Measurements from ENCODE around the gene RWDD2A. TPM values are rescaled to one million over a fixed set of nuclear protein-coding genes. Genes with fewer than 3 reads are reported as not detected.

RWDD2A gene
- total RNA-seq, 2 donors from 2014 or later: 4.3 to 7.0 TPM

DNA sequence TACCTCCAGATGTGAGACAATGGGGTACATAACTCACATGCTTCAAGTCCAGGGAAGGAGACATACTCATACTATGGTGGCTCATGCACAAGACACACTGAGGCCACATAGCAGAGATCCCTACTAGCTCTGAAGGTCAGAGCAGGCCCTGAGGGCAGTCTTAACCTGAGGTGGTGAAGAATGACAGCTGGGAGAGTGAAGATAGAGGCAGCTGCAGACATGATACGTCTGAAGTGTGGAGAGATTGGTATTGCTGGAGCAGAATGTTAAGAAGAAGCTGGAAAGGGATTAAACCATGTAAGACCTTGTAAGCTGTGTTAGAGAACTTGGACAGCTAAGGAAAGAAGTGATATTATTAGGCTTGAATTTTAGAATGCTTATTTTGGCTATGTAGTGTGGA is 33.0 kb upstream of the RWDD2A start:
- no peak for DNase-seq (ENCODE audit: low spot score)
- H3K9me3 ChIP-seq: no peaks in the 10 kb centered on the region
- no peak for ATAC-seq (ENCODE audit: insufficient number of reproducible peaks, low FRiP score, low read depth)
- no peaks in the 10 kb centered on the region for H3K4me1 ChIP-seq (ENCODE audit: control insufficient read depth in 1 of 2, low read depth in 2 of 2)
- TF ChIP-seq, protein P1, sequence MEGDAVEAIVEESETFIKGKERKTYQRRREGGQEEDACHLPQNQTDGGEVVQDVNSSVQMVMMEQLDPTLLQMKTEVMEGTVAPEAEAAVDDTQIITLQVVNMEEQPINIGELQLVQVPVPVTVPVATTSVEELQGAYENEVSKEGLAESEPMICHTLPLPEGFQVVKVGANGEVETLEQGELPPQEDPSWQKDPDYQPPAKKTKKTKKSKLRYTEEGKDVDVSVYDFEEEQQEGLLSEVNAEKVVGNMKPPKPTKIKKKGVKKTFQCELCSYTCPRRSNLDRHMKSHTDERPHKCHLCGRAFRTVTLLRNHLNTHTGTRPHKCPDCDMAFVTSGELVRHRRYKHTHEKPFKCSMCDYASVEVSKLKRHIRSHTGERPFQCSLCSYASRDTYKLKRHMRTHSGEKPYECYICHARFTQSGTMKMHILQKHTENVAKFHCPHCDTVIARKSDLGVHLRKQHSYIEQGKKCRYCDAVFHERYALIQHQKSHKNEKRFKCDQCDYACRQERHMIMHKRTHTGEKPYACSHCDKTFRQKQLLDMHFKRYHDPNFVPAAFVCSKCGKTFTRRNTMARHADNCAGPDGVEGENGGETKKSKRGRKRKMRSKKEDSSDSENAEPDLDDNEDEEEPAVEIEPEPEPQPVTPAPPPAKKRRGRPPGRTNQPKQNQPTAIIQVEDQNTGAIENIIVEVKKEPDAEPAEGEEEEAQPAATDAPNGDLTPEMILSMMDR (IDR thresholded peaks at IDR 0.05): no peak
- H3K27ac ChIP-seq: no peak overlapping the region
- peaks cover 15% of the 10 kb centered on the region for H3K36me3 ChIP-seq
- H3K4me3 ChIP-seq: no peak overlapping the region
- no peaks in the 10 kb centered on the region for H3K27me3 ChIP-seq (replicated peaks; ENCODE audit: insufficient read depth)

DNA sequence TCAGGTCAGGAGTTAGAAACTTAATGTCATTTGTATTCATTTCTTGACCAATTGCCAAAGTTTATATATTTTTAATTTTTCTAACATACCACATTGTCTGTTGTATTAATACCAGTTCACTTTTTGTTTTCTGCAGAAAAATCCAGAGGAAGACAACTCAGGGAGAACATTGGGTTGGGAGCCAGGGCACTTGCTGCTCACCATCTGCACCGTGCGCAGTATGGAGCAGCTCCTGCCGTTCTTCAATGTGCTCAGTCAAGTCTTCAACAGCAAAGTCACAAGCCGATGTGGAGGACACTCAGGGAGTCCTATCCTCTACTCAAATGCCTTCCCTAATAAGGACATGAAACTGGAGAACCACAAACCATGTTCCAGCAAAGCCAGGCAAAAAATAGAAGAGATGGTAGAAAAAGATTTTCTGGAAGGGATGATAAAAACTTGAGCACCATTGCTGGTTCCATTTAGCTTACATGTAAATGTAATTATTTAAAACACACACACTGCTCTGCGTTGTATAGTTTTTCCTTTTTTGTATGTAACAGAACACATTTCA is 25.4 kb upstream of the RWDD2A start:
- Histone ChIP-seq H3K27ac (no peak overlapping the region), H3K36me3 (peaks cover 48% of the 10 kb centered on the region), H3K4me1 (ENCODE audit: control insufficient read depth in 1 of 2, low read depth in 2 of 2) (no peaks in the 10 kb centered on the region), H3K9me3 (no peaks in the 10 kb centered on the region), H3K27me3 (replicated peaks; ENCODE audit: insufficient read depth) (no peaks in the 10 kb centered on the region), H3K4me3 (no peak overlapping the region)
- TF ChIP-seq, protein P1 (IDR thresholded peaks at IDR 0.05): no peak
- no peak for ATAC-seq (ENCODE audit: insufficient number of reproducible peaks, low FRiP score, low read depth)
- DNase-seq (ENCODE audit: low spot score): no peak

DNA sequence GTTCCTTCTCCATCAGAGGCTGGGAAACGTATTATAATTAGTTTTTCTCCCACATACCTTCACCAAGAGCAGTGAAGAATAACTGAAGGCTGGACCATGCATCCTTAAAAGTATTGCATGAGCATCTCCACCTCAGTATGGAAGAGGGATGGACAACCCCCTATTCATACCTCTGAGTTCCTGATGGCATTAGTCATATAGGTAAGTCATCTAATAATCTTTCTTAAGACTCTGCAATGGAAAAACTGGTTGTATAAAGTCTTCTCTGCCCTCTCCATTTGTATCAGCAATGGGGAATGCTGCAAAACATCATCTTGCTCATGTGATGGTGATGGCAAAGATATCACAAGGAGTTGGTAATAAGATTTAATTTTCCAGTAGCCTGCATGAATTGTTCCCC is 24.6 kb upstream of the RWDD2A start:
- no peaks in the 10 kb centered on the region for H3K27me3 ChIP-seq (replicated peaks; ENCODE audit: insufficient read depth)
- H3K4me3 ChIP-seq: no peak overlapping the region
- H3K9me3 ChIP-seq: no peaks in the 10 kb centered on the region
- peaks cover 56% of the 10 kb centered on the region for H3K36me3 ChIP-seq
- ATAC-seq (ENCODE audit: insufficient number of reproducible peaks, low FRiP score, low read depth) (no peak), DNase-seq (ENCODE audit: low spot score) (no peak)
- no peak overlapping the region for H3K27ac ChIP-seq
- H3K4me1 ChIP-seq (ENCODE audit: control insufficient read depth in 1 of 2, low read depth in 2 of 2): no peaks in the 10 kb centered on the region
- TF ChIP-seq, protein P1 (IDR thresholded peaks at IDR 0.05): no peak

DNA sequence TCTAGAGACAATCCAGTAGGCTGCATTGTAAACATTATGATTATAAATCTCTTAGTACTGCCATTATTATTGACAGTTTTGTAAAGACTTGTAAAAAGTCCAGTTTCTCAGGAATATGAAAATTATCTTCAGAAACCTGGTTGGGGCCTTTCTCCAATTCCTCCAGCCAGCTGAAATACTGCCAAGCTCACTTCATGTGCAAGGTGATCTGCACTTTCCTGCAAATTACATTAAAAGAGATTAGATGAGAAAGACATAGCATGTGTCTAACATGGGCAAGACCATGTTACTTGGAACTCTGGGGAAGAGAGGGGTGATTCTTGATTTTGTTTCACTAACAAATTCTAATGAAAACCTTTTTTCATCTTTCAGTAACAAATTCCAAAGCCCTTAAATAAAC is 24.1 kb upstream of the RWDD2A start:
- Histone ChIP-seq H3K27me3 (replicated peaks; ENCODE audit: insufficient read depth) (no peaks in the 10 kb centered on the region), H3K9me3 (no peaks in the 10 kb centered on the region), H3K27ac (no peak overlapping the region), H3K4me1 (ENCODE audit: control insufficient read depth in 1 of 2, low read depth in 2 of 2) (no peaks in the 10 kb centered on the region), H3K36me3 (peaks cover 58% of the 10 kb centered on the region), H3K4me3 (no peak overlapping the region)
- ATAC-seq (ENCODE audit: insufficient number of reproducible peaks, low FRiP score, low read depth) (no peak), DNase-seq (ENCODE audit: low spot score) (no peak)
- TF ChIP-seq, protein P1 (IDR thresholded peaks at IDR 0.05): no peak

DNA sequence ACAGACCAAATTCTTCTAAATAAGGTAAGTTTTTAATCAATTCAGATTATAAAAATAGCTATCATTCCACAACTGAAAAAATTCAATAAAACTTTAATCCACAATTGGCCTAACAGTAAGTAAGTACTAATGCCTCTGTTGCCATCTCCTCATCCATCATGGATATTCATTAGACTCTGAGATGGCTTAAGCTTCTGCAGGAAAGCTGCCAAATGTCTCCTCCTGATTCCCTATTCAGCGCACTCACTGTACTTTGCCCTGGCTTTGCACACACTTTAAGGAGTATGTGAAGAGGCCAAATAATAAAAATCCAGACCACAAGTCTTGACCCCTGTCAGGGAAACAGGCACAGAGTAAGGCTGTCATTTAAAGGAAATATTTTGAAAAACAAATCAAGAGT is 23.6 kb upstream of the RWDD2A start:
- no peak overlapping the region for H3K27ac ChIP-seq
- no peaks in the 10 kb centered on the region for H3K27me3 ChIP-seq (replicated peaks; ENCODE audit: insufficient read depth)
- H3K4me3 ChIP-seq: no peak overlapping the region
- H3K4me1 ChIP-seq (ENCODE audit: control insufficient read depth in 1 of 2, low read depth in 2 of 2): no peaks in the 10 kb centered on the region
- DNase-seq (ENCODE audit: low spot score) (no peak), ATAC-seq (ENCODE audit: insufficient number of reproducible peaks, low FRiP score, low read depth) (no peak)
- H3K36me3 ChIP-seq: peaks cover 58% of the 10 kb centered on the region
- no peaks in the 10 kb centered on the region for H3K9me3 ChIP-seq
- TF ChIP-seq, protein P1 (IDR thresholded peaks at IDR 0.05): no peak
